ENCODE data around the gene PRSS50. TPM values are rescaled to one million over a fixed set of nuclear protein-coding genes. Genes with fewer than 3 reads are reported as not detected.

PRSS50 gene
- total RNA-seq, 1 experiment from 2014 or later: not detected

DNA sequence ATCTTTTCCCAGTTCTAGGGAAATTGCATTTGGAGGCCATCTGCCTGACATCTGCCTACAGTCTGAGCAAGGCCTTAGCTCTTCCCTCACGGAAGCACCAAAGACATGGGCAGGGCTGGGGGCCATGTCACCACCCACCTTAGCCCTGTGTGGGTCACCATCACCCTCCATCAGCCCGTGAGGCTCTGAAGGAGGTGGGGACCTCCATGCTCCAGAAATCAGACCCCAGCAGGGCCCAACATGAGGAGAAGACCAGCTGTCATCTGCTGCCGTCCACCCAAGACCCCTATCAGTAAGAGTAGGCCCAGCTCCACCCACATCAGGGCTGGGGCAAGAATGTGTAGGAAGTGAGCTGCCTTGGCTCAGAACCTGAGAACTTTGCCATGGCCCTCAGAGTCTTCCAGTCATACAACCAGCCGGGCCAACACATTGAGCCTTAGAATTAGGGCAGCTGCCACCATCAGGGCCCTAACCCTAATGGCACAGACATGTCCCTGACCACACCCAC lies 14.6 kb downstream of the PRSS50 start:
- no TSS peak for BruUV-seq (replicated peaks)
- intact Hi-C loops (cut with micrococcal nuclease; ENCODE audit: unreplicated experiment): no loop called here
- CTCF ChIA-PET: no interaction called here

DNA sequence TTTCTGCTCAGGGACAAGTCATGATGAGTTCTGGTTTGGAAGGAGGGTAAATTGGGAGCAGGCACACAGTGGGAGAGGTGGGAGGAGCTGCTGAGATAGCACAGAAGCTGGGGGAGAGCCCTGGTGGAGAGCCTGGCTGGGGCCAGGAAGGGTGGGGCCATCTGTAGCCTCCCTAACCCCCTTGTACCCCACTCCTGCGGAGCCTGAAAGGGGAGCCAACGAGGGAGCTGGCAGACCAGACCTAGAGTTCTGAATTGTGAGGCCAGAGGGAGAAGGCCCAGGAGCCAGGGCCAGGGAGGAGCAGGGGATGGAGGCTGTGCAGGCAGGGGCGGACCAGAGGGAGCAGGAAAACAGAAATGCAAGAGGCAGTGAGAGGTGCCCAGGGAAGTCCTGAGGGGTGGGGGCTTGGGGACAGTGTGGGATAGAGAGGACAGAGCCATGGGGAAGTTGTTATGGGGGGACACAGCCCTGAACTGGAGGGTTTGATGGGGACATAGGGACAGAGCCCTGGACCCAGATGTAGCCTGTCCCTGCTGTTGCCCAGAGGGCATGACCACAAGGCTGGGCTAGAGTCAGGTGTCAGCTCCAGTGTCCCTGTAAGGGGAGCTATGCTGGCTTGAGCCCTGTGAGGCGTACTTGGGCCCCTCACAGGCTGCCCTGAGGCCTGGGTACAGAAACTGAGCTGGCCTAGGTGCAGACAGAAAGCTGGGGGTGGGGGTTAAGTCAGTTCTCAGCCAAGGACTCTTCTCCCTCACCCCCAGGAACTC lies 15.2 kb downstream of the PRSS50 start:
- CTCF ChIA-PET: no interaction called here
- BruUV-seq (replicated peaks): no TSS peak

More for the DNA sequence above, 14.6 kb downstream of the PRSS50 start:
- TF ChIP-seq EZH2 (IDR thresholded peaks at IDR 0.05; ENCODE audit: borderline replicate concordance, low read depth, low read length, poor library complexity, severe bottlenecking): no peak
- TF ChIP-seq, protein P1, sequence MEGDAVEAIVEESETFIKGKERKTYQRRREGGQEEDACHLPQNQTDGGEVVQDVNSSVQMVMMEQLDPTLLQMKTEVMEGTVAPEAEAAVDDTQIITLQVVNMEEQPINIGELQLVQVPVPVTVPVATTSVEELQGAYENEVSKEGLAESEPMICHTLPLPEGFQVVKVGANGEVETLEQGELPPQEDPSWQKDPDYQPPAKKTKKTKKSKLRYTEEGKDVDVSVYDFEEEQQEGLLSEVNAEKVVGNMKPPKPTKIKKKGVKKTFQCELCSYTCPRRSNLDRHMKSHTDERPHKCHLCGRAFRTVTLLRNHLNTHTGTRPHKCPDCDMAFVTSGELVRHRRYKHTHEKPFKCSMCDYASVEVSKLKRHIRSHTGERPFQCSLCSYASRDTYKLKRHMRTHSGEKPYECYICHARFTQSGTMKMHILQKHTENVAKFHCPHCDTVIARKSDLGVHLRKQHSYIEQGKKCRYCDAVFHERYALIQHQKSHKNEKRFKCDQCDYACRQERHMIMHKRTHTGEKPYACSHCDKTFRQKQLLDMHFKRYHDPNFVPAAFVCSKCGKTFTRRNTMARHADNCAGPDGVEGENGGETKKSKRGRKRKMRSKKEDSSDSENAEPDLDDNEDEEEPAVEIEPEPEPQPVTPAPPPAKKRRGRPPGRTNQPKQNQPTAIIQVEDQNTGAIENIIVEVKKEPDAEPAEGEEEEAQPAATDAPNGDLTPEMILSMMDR (conservative IDR thresholded peaks at IDR 0.05; ENCODE audit: low read depth, low read length): no peak
- H3K27me3 ChIP-seq (replicated peaks; ENCODE audit: insufficient read depth, low read depth, low read length, poor library complexity): no peaks in the 10 kb centered on the region
- H3K36me3 ChIP-seq (ENCODE audit: insufficient read depth, low read length, poor library complexity, severe bottlenecking): no peaks in the 10 kb centered on the region
- DNase-seq (ENCODE audit: low spot score): no peak
- H3K9me3 ChIP-seq (ENCODE audit: low read depth, low read length, poor library complexity, severe bottlenecking): no peaks in the 10 kb centered on the region
- H3K4me3 ChIP-seq (ENCODE audit: low read depth, low read length, poor library complexity, severe bottlenecking): no peak overlapping the region
- H3K4me1 ChIP-seq (ENCODE audit: insufficient read depth, low read length, poor library complexity, severe bottlenecking): no peaks in the 10 kb centered on the region
- H3K27ac ChIP-seq (ENCODE audit: low read depth, low read length, poor library complexity, severe bottlenecking): no peak overlapping the region
- POLR2A ChIA-PET (ENCODE audit: low non-redundant PET): no interaction called here

DNA sequence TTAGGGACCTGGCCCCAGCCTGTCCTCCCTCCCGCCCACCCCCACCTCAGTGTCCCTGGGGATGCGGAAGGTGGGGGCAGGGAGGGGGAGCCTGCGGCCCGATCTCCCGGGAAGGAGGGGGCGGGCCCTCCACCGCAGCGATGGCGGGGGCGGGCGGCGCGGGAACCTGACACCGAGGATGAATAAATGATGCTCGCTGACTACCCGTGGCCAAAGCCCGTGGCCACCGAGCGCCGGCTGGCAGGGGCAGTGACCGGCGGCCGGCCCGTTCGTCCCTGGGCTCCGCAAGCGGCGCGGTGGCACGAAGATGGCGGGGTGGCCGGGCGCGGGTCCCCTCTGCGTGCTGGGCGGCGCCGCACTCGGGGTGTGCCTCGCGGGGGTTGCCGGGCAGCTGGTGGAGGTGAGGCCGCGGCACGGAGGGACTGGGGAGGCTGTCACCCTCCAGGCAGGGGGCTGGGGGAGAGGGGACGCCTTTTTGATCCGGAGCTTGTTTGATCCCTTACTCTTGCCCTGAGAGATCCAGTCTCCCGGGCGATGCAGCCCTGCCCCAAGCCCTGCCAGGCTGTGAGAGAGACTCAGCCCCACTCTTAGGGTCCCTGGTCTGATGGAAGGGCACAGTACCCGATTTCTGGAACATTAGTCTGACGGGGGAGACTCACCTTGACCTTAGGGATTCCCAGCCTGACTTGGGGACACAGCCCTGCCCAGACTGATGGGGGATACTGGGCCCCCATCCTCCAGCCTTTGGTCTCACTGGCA lies 16.3 kb downstream of the PRSS50 start, which contains the start of gene TMIE:
TSS of gene TMIE (plus strand) at position 212 of the 759 bp plus-strand sequence. CDS start at position 308, 96 bp downstream.
- Histone ChIP-seq H3K27me3 (replicated peaks; ENCODE audit: insufficient read depth, low read depth, low read length, poor library complexity) (no peaks in the 10 kb centered on the region), H3K4me3 (ENCODE audit: low read depth, low read length, poor library complexity, severe bottlenecking) (peak within 1 kb of the TSS; percentile 35), H3K4me1 (ENCODE audit: insufficient read depth, low read length, poor library complexity, severe bottlenecking) (no peaks in the 10 kb centered on the region), H3K27ac (ENCODE audit: low read depth, low read length, poor library complexity, severe bottlenecking) (no peak within 1 kb of the TSS), H3K36me3 (ENCODE audit: insufficient read depth, low read length, poor library complexity, severe bottlenecking) (no peaks in the 10 kb centered on the region), H3K9me3 (ENCODE audit: low read depth, low read length, poor library complexity, severe bottlenecking) (no peaks in the 10 kb centered on the region)
- BruUV-seq (replicated peaks): no TSS peak
- TF ChIP-seq, protein P1 (conservative IDR thresholded peaks at IDR 0.05; ENCODE audit: low read depth, low read length): no peak
- no peak for TF ChIP-seq EZH2 (IDR thresholded peaks at IDR 0.05; ENCODE audit: borderline replicate concordance, low read depth, low read length, poor library complexity, severe bottlenecking)
- CTCF ChIA-PET: no interaction called here
- intact Hi-C loops (cut with micrococcal nuclease; ENCODE audit: unreplicated experiment): no loop called here
- no peak for DNase-seq (ENCODE audit: low spot score)
- POLR2A ChIA-PET (ENCODE audit: low non-redundant PET): no interaction called here

More for the DNA sequence above, 15.2 kb downstream of the PRSS50 start:
- H3K36me3 ChIP-seq (ENCODE audit: insufficient read depth, low read length, poor library complexity, severe bottlenecking): no peaks in the 10 kb centered on the region
- no peaks in the 10 kb centered on the region for H3K27me3 ChIP-seq (replicated peaks; ENCODE audit: insufficient read depth, low read depth, low read length, poor library complexity)
- no peak overlapping the region for H3K4me3 ChIP-seq (ENCODE audit: low read depth, low read length, poor library complexity, severe bottlenecking)
- intact Hi-C loops (cut with micrococcal nuclease; ENCODE audit: unreplicated experiment): no loop called here
- no peaks in the 10 kb centered on the region for H3K4me1 ChIP-seq (ENCODE audit: insufficient read depth, low read length, poor library complexity, severe bottlenecking)
- no peaks in the 10 kb centered on the region for H3K9me3 ChIP-seq (ENCODE audit: low read depth, low read length, poor library complexity, severe bottlenecking)
- TF ChIP-seq, protein P1 (conservative IDR thresholded peaks at IDR 0.05; ENCODE audit: low read depth, low read length): no peak
- TF ChIP-seq EZH2 (IDR thresholded peaks at IDR 0.05; ENCODE audit: borderline replicate concordance, low read depth, low read length, poor library complexity, severe bottlenecking): no peak
- H3K27ac ChIP-seq (ENCODE audit: low read depth, low read length, poor library complexity, severe bottlenecking): no peak overlapping the region
- no peak for DNase-seq (ENCODE audit: low spot score)
- POLR2A ChIA-PET (ENCODE audit: low non-redundant PET): no interaction called here
